ENCODE results near the gene SLC2A10. TPM values are rescaled to one million over a fixed set of nuclear protein-coding genes. Genes with fewer than 3 reads are reported as not detected.

SLC2A10 gene
- total RNA-seq, 1 experiment from 2014 or later = 0.05 TPM

DNA sequence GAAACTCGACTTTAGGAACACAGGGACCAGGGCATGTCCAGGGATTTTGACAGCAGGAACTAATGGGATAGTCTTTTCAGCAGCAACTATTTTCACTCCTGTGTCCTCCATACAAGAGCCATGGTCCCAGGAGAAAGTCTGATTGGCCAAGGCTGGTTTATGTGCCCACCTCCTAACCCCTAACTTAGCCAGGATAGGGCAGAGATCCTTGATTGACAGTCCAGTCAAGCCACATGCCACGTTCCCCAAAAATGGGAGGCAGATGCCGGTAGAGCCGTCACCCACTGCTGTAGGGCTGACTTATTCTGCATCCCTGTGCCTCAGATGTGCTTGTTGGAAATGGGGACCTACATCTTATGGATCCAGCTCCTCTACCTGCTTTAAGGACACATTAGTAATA is 22.3 kb downstream of the SLC2A10 start:
- ChIA-PET CTCF (no interaction called here), POLR2A (no interaction called here), RAD21 (ENCODE audit: low non-redundant PET in 1 of 2, low total read pairs in 2 of 2, uncharacterized antibody in 2 of 2, unreplicated experiment in 2 of 2) (no interaction called here)
- Histone ChIP-seq H3K4me1 (ENCODE audit: control insufficient read depth in 1 of 2, insufficient read depth in 2 of 2, low read length in 2 of 2) (no peaks in the 10 kb centered on the region; a peak in 1 of 4 replicates), H3K27me3 (ENCODE audit: insufficient read depth, low read length) (no peaks in the 10 kb centered on the region), H3K4me3 (replicated peaks in 1 of 2; ENCODE audit: low read depth in 1 of 2, low read length in 2 of 2) (no peak overlapping the region), H3K27ac (ENCODE audit: low read depth, low read length) (no peak overlapping the region), H3K79me2 (ENCODE audit: insufficient read depth, low read length) (no peaks in the 10 kb centered on the region), H4K20me1 (ENCODE audit: insufficient read depth) (no peaks in the 10 kb centered on the region), H2AFZ (ENCODE audit: low read depth, low read length, poor library complexity, severe bottlenecking) (no peak overlapping the region), H3K36me3 (ENCODE audit: control insufficient read depth in 1 of 2, insufficient read depth in 2 of 2, low read length in 2 of 2) (no peaks in the 10 kb centered on the region), H3K4me2 (ENCODE audit: low read length) (no peak overlapping the region), H3K9ac (ENCODE audit: low read length) (no peak overlapping the region), H3K9me3 (ENCODE audit: control insufficient read depth in 1 of 2, insufficient read depth in 1 of 2, low read depth in 1 of 2, low read length in 2 of 2) (no peaks in the 10 kb centered on the region), H3K9me2 (ENCODE audit: insufficient read depth) (no peaks in the 10 kb centered on the region)
- DNase-seq (ENCODE audit: low read depth, low spot score) (no peak), ATAC-seq (peak; percentile 75)
- intact Hi-C loops (cut with micrococcal nuclease) = no loop called here
- TF ChIP-seq, protein P1, sequence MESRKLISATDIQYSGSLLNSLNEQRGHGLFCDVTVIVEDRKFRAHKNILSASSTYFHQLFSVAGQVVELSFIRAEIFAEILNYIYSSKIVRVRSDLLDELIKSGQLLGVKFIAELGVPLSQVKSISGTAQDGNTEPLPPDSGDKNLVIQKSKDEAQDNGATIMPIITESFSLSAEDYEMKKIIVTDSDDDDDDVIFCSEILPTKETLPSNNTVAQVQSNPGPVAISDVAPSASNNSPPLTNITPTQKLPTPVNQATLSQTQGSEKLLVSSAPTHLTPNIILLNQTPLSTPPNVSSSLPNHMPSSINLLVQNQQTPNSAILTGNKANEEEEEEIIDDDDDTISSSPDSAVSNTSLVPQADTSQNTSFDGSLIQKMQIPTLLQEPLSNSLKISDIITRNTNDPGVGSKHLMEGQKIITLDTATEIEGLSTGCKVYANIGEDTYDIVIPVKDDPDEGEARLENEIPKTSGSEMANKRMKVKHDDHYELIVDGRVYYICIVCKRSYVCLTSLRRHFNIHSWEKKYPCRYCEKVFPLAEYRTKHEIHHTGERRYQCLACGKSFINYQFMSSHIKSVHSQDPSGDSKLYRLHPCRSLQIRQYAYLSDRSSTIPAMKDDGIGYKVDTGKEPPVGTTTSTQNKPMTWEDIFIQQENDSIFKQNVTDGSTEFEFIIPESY (IDR thresholded peaks at IDR 0.05; ENCODE audit: extremely low read depth, insufficient replicate concordance, low read length) = no peak
- TF ChIP-seq, protein P2, sequence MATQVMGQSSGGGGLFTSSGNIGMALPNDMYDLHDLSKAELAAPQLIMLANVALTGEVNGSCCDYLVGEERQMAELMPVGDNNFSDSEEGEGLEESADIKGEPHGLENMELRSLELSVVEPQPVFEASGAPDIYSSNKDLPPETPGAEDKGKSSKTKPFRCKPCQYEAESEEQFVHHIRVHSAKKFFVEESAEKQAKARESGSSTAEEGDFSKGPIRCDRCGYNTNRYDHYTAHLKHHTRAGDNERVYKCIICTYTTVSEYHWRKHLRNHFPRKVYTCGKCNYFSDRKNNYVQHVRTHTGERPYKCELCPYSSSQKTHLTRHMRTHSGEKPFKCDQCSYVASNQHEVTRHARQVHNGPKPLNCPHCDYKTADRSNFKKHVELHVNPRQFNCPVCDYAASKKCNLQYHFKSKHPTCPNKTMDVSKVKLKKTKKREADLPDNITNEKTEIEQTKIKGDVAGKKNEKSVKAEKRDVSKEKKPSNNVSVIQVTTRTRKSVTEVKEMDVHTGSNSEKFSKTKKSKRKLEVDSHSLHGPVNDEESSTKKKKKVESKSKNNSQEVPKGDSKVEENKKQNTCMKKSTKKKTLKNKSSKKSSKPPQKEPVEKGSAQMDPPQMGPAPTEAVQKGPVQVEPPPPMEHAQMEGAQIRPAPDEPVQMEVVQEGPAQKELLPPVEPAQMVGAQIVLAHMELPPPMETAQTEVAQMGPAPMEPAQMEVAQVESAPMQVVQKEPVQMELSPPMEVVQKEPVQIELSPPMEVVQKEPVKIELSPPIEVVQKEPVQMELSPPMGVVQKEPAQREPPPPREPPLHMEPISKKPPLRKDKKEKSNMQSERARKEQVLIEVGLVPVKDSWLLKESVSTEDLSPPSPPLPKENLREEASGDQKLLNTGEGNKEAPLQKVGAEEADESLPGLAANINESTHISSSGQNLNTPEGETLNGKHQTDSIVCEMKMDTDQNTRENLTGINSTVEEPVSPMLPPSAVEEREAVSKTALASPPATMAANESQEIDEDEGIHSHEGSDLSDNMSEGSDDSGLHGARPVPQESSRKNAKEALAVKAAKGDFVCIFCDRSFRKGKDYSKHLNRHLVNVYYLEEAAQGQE (IDR thresholded peaks at IDR 0.05; ENCODE audit: low read depth) = no peak
- TF ChIP-seq JUND (IDR thresholded peaks at IDR 0.05) = no peak
- no TSS peak for BruUV-seq (replicated peaks)
